HG03280 (cell line): Measurements from ENCODE around the gene GLG1.
"Not testable (repeated sequence)": the region's sequence is repeated elsewhere in the genome, so short reads cannot be mapped to it uniquely, and the experiment has no call there.

ENCODE experiments used
- ATAC-seq: cut with Tn5 transposase; IDR thresholded peaks from one replicate; pipeline ENCODE4 v1.9.1; 2021; ENCODE audit warnings: mild to moderate bottlenecking, moderate library complexity; ENCODE audit not compliant: unreplicated experiment

GLG1 gene

GRCh38 chr16:74575807-74576643 lies 30.9 kb downstream of the GLG1 start:
- no peak for ATAC-seq

DNA sequence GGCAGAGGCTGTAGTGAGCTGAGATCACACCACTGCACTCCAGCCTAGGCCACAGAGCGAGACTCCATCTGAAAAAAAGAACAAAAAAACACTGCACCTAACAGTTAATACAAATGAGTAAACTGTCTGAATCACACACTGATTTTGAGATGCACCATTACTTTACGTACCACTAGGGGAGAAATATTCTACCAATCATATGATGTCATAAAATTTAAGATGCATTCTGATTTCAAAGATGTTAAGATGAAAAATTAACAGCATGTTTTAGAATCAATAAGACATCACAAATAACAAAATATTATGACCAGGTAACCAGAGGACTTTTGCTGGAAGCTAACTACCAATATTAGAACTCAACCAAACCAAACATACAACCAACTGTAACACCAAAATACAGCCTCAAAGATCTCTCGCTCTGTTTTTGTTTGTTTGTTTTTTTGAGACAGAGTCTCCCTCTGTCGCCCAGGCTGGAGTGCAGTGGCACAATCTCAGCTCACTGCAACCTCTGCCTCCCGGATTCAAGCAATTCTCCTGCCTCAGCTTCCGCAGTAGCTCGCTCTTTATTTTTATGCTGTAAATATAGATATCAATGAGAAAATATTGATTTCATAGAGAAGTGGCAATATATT lies 31.6 kb downstream of the GLG1 start:
- ATAC-seq = no peak

- no peak for ATAC-seq
These were observed 32.8 kb downstream of the GLG1 start for GRCh38 chr16:74574146-74574545.

GRCh38 chr16:74573622-74574021 lies 33.3 kb downstream of the GLG1 start:
- ATAC-seq = no peak

GRCh38 chr16:74570412-74571301 lies 36.3 kb downstream of the GLG1 start:
- ATAC-seq = no peak

DNA sequence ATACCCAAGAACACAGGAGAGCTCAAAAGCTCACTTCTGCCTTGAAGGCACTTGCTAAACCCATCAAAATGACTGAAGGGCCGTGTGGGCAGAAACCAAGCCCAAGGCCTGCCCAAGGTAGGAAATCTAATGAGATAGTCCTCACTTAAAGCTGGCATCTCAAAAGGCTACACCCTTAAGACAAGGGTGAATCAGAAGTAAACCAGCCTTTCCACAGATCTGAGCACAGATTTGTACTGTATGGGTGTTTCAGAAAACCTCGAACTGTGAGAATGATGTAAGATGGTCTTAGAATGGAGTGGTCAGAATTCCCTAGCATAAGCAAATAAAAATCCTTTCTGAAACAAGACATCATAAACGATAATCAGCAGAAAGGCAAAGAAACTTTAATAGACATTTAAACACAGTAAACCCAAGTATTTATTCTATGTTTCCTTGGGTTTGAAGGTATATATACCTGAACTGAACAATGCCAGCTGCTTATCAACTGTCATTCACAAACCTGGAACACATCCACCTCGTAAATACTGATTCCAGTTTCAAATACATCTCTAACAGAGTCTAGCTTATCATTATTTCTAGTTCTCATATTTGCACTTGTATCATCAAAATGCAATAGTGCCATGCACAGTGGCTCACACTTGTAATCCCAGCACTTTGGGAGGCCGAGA lies 37.8 kb downstream of the GLG1 start:
- ATAC-seq = no peak

GRCh38 chr16:74567901-74568300 lies 39.0 kb downstream of the GLG1 start:
- no peak for ATAC-seq

- ATAC-seq = no peak
These were observed 41.5 kb downstream of the GLG1 start for GRCh38 chr16:74565378-74565777.

GRCh38 chr16:74564451-74564984 lies 42.4 kb downstream of the GLG1 start:
- ATAC-seq = no peak

- no peak for ATAC-seq
These were observed 43.1 kb downstream of the GLG1 start for GRCh38 chr16:74563828-74564263.

DNA sequence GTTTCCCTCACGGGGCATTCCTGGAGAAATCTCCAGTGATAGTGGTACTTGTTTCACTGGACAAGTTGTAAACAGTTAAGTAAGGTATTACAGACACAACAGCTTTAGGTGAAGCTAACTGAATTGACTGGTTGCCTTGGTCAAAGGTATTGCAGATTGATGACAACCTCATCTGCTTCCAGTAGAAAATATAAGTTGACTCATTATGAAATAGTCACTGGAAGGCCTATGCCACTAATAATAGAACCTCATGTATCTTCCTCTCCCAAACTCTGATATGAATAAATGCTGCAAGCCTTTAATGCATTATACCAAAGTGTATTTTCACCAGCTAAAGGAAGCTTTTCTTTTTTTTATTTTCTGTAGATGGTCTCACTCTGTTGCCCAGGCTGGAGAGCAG lies 44.8 kb downstream of the GLG1 start:
- ATAC-seq = no peak

DNA sequence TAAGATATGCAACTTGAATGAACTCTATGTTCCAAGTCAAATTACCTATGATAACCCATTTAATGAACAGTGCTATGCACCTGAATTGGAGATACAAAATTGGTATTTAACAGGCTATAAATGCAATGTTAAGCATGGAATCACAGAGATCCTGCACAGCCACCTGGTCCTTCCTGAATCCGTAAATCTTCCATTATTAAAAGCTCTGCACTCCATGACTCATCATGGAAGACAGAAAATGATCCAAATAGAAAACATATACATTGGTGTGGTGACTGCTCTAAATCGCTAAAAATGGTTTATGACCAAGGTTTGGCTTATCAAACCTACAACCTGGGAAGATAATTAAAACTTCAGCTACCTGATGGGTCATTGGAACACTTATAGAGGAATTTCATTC lies 45.3 kb downstream of the GLG1 start:
- ATAC-seq = no peak

DNA sequence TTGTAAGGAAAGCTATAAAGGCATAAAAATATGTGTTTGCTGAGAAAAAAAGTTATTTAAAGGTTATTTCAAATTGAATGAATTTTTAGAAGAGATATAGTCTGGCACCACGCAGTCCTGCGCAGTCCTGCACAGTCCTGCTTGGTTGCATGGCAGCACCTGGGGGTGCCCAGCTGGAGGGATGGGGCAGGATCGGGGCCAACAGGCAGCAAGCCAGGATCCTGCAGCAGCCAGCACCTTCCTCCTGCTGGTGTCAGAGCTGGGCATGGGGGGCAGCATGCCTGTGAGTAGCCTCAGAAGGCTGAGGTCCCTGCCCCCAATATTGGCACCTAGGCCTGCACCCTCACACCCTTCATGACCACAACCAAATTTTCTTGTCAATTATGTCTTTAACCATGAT lies 46.0 kb downstream of the GLG1 start:
- ATAC-seq = no peak

DNA sequence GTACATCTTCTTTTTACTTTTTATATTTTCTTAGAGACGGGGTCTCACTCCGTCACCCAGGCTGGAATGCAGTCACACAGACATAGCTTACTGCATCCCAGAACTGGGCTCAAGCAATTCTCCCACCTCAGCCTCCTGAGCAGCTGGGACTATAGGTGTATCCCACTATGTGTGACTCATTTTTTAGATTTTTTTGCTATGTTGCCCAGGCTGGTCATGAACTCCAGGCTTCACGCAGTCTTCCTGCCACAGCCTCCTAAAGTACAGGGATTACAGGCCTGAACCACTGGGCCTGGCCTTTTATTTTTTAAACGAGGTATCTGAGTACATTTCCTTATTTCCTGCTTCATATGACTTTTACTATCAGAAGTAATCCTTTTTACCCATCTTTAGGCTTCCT lies 48.0 kb downstream of the GLG1 start:
- no peak for ATAC-seq

- ATAC-seq = no peak
These were observed 49.6 kb downstream of the GLG1 start for GRCh38 chr16:74557275-74557674.

DNA sequence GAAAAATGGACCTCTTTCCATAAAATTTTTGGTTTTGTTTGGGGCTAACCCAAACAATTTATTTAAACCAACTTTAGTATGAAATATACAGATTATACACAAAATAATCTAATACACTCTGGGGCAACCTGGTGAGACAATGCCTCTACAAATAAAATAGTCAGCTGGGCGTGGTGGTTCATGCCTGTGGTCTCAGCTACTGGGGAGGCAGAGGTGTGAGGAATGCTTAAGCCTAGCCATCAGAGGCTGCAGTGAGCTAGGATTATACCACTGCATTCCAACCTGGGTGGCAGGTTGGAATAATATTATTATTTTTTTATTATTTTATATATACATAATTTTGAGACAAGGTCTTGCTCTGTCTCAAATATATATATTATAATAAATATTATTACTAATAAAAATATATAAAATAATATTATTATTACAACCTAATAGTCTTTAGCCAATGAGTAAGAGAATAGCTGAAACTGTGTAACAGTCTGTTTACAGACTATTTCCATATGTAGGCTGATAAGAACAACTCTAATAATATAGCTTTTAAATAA lies 50.5 kb downstream of the GLG1 start:
- ATAC-seq = no peak

GRCh38 chr16:74552357-74552756 lies 54.6 kb downstream of the GLG1 start:
- ATAC-seq = not testable (repeated sequence)

GRCh38 chr16:74550227-74551019 lies 56.5 kb downstream of the GLG1 start:
- ATAC-seq = not testable (repeated sequence)

DNA sequence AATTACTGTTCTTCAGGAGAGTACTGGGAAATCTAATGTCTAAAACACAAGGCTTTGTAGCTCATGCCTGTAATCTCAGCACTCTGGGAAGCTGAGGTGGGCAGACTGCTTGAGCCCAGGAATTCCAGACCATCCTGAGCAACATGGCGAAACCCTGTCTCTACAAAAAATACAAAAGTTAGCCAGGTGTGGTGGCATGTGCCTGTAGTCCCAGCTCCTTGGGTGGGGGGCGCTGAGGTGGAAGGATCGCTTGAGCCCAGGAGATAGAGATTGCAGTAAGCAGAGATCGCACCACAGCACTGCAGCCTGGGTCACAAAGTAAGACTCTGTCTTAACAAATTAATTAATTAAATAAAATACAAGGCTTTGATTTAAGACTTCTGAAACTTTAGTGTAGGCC lies 60.8 kb downstream of the GLG1 start:
- not testable (repeated sequence) for ATAC-seq
